ENCODE data around the gene SIK2.
"Not testable (repeated sequence)": the region's sequence is repeated elsewhere in the genome, so short reads cannot be mapped to it uniquely, and the experiment has no call there.

Gene SIK2

DNA sequence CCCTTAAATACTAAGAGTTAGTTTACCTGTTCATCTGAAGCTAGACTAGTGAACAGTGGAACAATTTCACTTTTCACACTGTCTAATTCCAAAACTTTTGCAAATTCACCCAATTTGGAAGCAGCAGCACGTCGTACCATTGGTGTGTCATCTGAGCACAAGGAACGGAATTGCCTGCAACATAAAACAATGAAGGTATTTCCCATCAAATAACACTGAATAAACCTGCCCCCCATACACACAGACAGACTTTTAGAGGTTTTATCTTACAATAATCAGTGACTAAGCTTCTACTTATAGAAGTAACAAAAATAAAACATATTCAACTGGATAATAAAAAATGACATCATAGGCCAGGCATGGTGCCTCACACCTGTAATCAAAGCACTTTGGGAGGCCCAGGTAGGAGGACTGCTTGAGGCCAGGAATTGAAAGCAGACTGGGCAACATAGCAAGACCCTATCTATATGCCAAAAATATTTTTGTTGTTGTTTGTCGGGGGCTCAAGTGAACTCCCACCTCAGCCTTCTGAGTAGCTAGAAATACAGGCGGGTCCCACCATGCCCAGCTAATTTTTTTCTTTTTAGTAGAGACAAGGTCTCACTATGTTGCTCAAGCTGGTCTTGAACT, 157.6 kb downstream of the SIK2 start:
- DNase-seq (ENCODE audit: low read depth) = no peak

DNA sequence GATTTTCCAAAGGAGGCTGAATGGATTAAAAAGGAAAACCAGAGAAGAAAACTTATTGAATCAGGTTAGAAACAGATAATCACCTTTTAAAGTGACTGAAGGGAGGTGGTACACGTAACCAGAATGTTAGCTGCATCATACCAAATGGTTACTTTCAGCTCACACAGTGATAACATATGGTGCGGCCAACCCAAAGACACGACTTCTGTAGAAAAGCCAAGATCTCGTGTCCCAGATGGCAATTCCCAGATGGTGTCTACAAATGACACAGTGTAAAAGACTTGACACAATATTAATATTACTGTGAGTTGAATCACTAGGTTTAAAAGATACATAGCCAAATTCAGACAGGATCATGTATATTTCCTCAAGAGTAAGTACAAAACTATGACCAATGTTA, 158.8 kb downstream of the SIK2 start:
- DNase-seq (ENCODE audit: low read depth) = no peak

DNA sequence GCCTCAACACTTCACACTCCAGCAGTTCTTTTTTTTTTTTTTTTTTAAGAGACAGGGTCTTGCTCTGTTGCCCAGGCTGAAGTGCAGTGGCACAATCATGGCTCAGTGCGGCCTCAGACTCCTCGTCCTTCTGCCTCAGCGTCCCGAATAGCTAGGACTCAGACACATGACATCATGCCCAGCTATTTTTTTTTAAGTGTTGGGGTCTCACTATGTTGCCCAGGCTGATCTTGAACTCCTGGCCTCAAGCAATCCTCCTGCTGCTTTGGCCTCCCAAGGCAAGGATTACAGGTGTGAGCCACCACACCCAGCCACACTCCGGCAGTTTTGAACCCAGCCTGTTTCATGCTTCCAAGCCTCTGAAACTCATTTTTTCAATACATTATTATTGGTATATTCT, 160.3 kb downstream of the SIK2 start:
- DNase-seq (ENCODE audit: low read depth) = no peak

DNA sequence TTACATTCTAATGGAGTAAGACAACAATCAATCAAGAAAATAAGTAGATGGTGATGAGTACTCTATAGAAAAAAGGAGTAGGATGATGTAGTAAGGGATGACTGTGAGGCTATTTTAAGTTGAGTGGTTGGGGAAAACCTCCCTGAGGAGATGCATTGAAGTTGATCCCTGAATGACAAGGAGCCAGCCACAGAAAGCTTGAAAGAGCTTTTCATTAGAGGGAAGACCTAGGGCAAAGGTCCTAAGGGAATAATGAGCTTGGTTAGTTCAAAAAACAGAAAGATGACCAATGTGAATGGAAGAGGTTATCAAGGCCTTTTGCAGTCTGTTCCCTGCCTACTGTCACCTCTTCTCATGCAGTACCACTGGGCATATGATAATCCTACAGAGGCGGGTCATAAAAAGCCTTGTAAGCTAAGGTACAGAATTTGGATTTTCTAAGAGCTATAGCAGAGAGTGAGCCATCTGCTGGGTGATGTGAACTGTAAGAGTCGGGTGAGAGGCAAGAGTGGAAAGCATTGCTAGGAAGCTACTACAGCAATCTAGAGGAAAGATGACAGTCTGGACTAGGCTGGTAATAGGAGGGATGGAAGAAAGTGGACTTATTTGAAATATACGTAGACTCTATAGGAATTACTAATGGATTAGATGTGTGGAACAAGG, 160.9 kb downstream of the SIK2 start:
- no peak for DNase-seq (ENCODE audit: low read depth)

DNA sequence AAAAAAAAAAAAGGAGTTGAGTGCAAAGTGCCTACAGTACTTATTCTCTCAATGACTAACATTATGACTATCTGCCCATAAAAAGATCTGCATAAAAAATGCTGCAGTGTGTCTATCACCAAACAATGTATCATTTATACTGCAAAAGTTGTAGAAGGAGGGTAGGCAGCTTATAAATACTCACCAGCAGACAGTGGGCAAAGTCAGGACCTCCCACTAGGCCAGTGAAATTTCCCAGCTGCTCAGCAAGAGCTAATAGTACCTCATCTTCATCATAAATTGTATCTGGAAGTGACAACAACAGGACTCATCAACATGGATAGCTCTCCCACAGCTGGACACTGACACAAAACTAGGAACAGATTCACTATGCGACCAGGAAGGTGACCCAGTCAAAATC, 162.4 kb downstream of the SIK2 start:
- no peak for DNase-seq (ENCODE audit: low read depth)

DNA sequence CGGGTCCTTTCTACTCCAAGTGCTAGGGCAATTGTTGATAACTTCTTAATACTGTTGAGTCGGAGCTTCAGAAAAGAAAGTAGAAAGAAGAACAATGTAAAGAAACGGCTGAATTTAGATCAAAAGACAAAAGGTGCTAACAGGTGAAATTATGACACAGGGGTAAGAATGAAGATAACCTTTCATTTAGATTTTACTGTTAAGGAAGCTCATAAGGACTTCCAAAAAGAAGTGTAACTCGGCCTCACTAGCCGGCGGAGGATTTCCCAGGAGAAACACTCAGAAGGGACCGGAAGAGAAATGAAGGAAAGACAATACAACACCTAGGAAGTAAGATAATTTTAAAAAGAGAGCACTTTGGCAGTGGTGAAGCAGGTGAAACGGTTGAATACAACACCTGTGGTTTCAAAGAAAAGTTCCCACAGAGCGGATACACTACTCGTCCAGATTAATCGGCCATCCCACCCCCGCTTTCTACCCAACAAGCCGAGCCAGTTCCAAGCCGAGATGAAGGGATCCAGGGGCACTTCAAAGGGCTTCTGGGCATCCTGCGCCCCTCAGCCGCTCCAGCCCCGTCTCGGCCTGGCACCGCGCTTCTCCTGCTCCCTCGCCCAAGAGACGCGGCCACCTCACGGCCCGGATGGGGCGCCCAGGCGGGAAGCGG, 163.2 kb downstream of the SIK2 start:
- no peak for DNase-seq (ENCODE audit: low read depth)

DNA sequence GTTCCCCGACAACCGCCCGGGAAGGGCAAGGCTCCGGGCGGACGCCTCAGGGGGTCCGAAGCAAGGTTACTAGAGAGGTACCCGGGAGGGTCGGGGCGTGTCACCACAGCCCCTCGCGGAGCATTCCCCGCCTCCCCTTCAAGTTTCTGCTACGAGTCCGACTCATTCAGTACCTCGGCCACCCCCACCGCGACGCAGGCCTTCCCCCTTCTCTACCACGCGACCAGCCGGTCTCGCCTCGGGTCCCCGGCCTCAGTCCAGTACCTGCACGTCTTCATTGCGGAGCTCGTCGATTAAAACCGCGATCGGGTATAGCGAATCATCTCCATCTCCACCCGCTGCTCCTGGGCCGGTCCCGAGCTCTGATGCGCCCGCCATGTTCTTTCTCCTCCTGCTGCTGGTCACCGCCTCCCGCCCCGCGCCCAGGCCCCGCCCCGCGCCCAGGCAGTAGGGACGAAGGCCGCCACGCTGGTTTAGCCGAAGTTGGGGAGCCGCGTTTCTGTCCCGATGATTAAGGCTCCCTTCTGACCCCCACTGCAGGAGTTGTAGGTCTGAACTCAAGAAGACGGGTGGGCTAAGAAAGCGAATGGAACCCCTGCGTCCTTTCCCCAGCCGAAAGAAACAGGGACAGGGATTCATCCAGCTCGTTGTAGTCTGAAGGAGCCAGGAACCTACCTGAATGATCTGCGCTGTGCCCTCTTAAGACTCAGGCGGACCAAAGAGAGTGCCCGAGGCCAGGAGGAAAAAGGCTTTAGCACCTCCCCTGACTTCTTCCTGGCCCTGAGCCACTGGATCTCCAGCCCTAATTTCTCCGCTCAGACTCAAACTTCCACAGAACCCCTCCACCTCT, 164.0 kb downstream of the SIK2 start, which contains the start of gene PPP2R1B:
Gene PPP2R1B (minus strand): TSS at position 406 of the 850 bp plus-strand sequence. CDS start 28 bp downstream, at position 378.
- peak; percentile 45 for DNase-seq (ENCODE audit: low read depth)

DNA sequence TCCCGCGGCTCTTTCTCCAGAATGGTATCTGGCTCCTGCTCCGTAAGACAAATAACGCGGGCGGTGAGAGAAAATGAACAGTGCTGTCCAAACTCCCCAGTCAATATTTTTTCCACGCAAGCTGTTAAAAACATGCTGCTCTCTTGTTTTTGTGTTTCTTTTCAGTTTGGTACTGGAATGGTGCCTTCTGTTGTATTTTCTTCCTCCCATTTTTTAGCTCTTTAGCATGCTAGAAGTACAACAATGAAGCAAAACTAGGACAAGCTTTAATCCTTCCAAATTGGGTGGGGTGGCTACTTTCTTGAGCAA, 164.5 kb downstream of the SIK2 start:
- no peak for DNase-seq (ENCODE audit: low read depth)

DNA sequence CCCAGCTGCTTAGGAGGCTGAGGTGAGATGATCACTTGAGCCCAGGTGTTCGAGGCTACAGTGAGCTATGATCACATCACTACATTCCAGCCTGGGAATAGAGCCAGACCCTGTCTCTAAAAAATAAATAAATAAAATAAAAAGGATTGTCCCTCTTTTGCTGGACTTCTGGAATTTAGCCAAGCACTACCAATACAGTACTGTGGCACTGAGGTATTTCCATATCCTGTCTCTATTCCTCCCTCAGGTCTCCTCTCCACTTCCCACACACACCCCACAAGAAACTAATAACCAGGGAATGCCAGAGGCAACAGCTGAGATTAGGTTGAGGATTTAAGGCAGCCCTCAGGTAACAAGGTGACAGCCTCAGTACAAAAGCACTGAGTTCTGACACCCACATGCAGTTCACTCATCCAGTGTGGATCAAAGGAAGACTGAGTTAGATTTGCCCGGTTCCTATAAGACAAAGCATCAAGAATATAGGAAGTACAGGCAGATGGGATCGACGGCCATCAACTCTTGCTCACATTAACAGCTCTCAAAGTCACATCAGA, 168.4 kb downstream of the SIK2 start:
- DNase-seq (ENCODE audit: low read depth) = no peak

DNA sequence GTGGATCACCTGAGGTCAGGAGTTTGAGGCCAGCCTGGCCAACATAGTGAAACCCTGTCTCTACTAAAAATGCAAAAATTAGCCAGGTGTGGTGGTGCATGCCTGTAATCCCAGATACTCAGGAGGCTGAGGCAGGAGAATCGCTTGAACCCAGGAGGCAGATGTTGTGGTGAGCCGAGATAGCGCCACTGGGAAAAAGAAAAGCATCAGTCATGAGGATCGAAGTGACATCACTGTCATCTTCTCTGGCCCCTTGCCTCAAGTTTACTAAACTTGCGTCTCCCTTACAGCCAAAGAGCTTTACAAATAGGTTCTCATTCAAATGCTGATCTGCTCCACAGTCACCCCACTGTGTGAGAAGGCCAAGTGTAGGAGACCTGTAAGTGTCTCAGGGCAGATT, 169.0 kb downstream of the SIK2 start:
- not testable (repeated sequence) for DNase-seq (ENCODE audit: low read depth)

DNA sequence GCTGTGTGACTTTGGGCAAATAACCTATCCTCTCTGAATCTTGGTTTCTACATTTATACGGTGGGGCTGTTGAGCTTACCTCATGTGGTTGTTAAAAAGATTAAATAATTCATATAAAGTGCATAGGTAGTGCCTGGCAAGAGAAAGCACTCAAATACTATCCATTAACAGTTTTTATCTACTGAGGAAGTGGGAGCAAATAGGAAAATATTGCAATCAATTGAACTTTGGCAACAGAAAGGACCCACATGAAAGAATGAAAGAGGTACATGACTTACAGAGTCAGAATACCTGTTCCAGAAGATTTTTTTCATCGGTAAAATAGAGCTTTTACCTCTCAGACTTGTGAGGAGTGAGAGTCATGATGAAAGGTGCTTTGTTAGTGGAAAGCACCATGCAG, 170.3 kb downstream of the SIK2 start:
- DNase-seq (ENCODE audit: low read depth) = no peak

DNA sequence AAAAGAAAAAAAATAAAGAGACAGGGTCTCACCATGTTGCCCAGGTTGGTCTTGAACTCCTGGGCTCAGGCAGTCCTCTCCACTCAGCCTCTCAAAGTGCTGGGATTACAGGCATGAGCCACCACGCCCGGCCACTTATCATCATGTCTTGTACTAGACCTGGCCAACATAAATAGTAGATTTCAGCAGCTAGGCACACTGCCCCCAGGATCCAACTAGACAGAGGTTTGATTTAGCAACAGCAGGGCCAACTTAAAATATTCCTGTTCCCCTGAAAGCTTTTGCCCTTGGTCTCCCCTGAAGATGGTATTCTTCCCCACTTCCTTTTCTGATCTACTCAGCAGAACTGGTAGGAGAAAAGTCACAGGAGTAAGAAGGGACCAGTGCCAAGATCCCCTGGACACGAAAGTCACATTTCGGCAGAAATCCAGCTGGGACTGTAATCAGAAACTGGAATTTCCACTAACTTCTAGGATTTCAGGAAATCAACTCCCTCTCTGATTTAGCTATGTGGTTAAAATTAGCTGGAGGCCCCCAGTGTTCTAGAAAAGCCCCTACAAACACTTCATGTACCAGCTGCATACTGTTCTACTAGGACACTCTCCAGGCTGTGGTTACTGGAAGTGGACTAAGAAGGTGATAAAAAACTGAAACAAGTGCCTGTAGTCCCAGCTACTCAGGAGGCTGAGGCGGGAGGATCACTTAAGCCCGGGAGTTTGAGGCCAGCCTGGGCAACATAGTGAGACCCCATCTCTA, 172.9 kb downstream of the SIK2 start:
- no peak for DNase-seq (ENCODE audit: low read depth)

DNA sequence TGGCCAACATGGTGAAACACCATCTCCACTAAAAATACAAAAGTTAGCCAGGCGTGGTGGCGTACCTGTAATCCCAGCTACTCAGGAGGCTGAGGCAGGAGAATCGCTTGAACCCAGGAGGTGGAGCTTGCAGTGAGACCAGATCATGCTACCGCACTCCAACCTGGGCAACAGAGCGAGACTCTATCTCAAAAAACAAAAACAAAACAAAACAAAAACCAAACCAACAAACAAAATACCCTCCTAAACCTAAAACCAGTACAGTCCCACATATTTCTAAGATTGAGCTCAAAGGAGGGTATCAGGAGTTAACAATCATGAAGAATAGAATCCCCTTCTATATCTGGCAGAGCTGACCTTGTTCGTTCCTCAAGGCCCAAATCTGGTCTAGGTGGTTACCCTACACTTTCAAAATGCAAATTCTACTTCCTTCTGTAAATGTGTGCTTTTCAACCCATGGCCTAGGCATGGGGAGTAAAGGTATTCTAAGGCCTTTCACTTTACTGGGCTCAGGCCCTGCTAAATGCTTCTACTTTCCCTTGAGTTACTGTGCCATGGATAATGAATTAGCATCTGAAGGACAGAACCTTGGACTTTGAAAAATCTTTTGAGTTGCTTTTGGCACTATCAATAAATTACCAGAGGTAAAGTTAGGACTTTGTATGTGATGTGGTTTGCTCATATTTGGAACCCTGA, 174.3 kb downstream of the SIK2 start:
- DNase-seq (ENCODE audit: low read depth) = no peak

DNA sequence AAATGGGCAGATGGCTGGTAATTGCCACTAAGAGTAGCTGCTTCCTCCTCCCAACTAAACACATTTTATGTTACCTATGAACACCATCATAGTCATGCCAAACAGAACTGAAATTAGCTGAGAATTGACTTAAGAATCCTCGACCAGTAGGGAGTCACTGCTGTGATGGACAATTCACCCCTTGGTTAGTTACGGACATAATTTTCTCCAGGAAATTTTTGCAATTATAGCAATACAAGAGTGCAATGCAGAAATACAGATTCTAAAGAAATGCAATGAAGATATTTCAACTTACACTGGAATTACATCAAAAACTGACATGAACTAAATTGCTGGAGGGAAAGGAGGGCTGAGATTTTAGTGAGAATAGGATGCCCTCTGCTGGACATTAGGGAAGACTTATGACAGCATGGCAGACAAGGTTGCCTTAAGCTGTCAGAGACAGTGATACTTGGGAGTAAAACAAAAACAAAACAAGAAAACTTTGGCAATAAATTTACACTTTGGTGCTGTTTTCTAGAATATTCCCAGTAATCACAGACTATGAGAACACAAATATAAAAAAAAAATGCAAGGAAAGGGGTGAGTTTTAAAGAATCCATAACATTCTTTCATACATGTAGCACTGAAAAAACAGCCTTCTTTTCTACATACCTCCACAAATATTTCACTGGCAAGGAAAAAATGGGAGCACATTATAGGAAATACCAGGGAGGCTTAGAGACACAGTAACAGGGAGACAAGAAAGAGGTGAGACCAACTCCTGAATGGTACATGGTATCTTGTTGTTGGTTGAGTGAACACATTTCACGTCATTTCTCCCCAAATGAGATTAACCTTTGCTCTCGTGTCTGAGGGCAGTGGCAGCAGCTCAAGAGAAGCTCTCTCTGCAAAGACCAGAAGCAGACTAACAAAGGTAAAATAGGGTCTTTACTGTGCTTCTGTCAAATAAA, 175.1 kb downstream of the SIK2 start:
- no peak for DNase-seq (ENCODE audit: low read depth)

DNA sequence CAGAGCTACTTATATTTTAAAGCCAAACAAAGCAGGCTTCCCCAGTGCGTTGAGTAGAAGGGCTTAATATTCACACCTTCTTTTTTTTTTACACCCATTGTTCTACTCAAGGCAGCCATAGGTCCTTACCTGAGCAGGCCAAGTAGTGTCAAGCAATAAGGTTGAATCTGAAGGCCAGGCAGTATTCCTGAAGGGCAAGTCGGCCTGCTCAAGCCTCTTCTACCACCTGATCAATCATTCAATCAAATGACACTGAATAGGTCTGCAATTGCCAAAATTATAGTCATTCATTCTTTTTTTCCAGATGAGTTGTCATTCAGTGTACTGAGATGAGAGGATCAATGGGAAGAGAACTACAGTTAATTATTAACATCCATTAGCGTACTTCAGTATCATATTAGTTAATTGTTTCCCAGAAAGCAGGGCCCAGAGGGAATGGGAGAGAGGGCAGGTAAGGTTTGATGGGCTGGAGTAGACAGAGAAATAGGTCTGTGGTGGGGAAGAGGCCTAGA, 175.9 kb downstream of the SIK2 start:
- DNase-seq (ENCODE audit: low read depth) = no peak

DNA sequence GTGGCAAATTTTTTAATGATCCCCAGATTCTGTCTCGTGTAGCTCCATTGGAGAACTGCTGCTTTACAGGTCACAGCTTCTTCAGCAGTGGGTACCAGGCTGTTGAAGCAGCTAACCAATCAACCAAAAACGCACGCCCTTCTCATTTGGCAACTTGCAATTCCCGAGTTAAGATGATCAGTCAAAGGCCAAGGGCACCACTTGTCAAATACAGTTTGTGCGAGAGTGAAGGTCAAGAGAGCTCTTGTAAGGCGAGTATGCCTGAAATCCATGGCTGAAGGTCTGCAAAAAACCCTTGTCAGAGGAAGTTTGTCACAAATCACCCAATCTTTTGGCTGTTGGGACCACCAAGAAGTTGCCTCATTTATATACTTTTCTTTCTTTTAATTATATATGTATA, 176.9 kb downstream of the SIK2 start:
- no peak for DNase-seq (ENCODE audit: low read depth)

Measured in CMK (cell line).